A549 (cell line): ENCODE data around the gene PLXND1. TPM values are rescaled to one million over a fixed set of nuclear protein-coding genes. Genes with fewer than 3 reads are reported as not detected.

Experiments
- ATAC-seq, 2 experiments: fragments of 200-7000 bp in 1 of 2; fragments of >200 bp in 1 of 2; cut with Nextera tagmentation in 1 of 2; cut with Tn5 transposase in 1 of 2; 3 replicates each; pipeline versions ENCODE4 v1.8.0 to v1.9.1; 2018 to 2020; ENCODE audit warnings: mild to moderate bottlenecking in 1 of 2, moderate library complexity in 1 of 2
- CTCF ChIA-PET: fragments of 300-600 bp; sonication (Branson Sonifier 250); formaldehyde crosslinking; extraction: SDS; loops from one replicate; lab custom pipeline; 2021; ENCODE audit warnings: antibody characterized with exemption, inconsistent platforms; lab: Yijun Ruan, JAX
- POLR2A ChIA-PET: fragments of 350-600 bp; formaldehyde crosslinking; extraction: SDS; loops from one replicate; lab custom pipeline; 2021; ENCODE audit warnings: antibody characterized with exemption, inconsistent platforms; lab: Yijun Ruan, JAX
- DNase-seq, 2 experiments: peaks; one replicate each; pipeline versions ENCODE4 v3.0.0 to v3.0.0-alpha.2; 2011 to 2016; ENCODE audit warnings: low read depth in 1 of 2, low spot score in 1 of 2
- FAIRE-seq: peaks from 2 replicates; lab custom pipeline; 2011; peaks lifted over from hg19 to GRCh38; lab: Jason Lieb, UNC
- H3K27ac ChIP-seq, 2 experiments: fragments of >200 bp; sonication (Bioruptor Twin); formaldehyde crosslinking; 3 replicates each; pipeline ENCODE4 v1.5.1; 2016 to 2017
- H3K4me1 ChIP-seq: fragments of >200 bp; sonication (Bioruptor Twin); formaldehyde crosslinking; 3 replicates; pipeline ENCODE4 v1.6.1; 2016
- H3K4me2 ChIP-seq: fragments of >200 bp; sonication (Bioruptor Twin); formaldehyde crosslinking; 3 replicates; pipeline ENCODE4 v1.6.1; 2016
- H3K4me3 ChIP-seq: fragments of >200 bp; sonication (Bioruptor Twin); formaldehyde crosslinking; 3 replicates; pipeline ENCODE4 v1.5.1; 2016
- H3K9me3 ChIP-seq: fragments of >200 bp; sonication (Bioruptor Twin); formaldehyde crosslinking; 3 replicates; pipeline ENCODE4 v1.6.1; 2016
- BCL3 ChIP-seq: fragments of >200 bp; sonication (Bioruptor Twin); formaldehyde crosslinking; IDR thresholded peaks from 3 replicates; pipeline ENCODE4 v1.6.1; 2016
- CBX2 ChIP-seq: fragments of 200-600 bp; sonication (generic); IDR thresholded peaks from 2 replicates; pipeline ENCODE4 v1.6.1; 2016; ENCODE audit warnings: low read depth, mild to moderate bottlenecking, borderline replicate concordance
- ESRRA ChIP-seq: fragments of 150-350 bp; IDR thresholded peaks from 2 replicates; pipeline ENCODE4 v1.6.1; 2014; ENCODE audit warnings: mild to moderate bottlenecking, low read length, borderline replicate concordance
- FOSL2 ChIP-seq, 2 experiments: fragments of 450-650 bp in 1 of 2; fragments of >200 bp in 1 of 2; sonication (Bioruptor Twin) in 1 of 2; formaldehyde crosslinking; IDR thresholded peaks; 2 replicates each; pipeline versions ENCODE4 v1.5.0 to v1.6.1; 2016 to 2020; ENCODE audit warnings: mild to moderate bottlenecking in 1 of 2, moderate library complexity in 1 of 2
- GATA3 ChIP-seq: IDR thresholded peaks from 2 replicates; pipeline ENCODE4 v1.6.1; 2012; ENCODE audit warnings: borderline replicate concordance
- HDAC2 ChIP-seq: fragments of 200-600 bp; sonication (generic); IDR thresholded peaks from 2 replicates; pipeline ENCODE4 v1.6.1; 2016
- HES2 ChIP-seq: fragments of >200 bp; sonication (Bioruptor Twin); formaldehyde crosslinking; IDR thresholded peaks from 2 replicates; pipeline ENCODE4 v1.6.1; 2016
- HOXB13 ChIP-seq: fragments of 250-450 bp; sonication (Bioruptor Pico); IDR thresholded peaks from 2 replicates; pipeline ENCODE4 v1.5.0; 2020; ENCODE audit warnings: low read depth, mild to moderate bottlenecking, moderate library complexity
- KDM1A ChIP-seq: fragments of 200-600 bp; sonication (generic); IDR thresholded peaks from 2 replicates; pipeline ENCODE4 v1.6.1; 2016; ENCODE audit warnings: low read depth, mild to moderate bottlenecking
- MAFK ChIP-seq: fragments of 450-650 bp; IDR thresholded peaks from 2 replicates; pipeline ENCODE4 v1.6.1; 2014; ENCODE audit not compliant: partially characterized antibody
- NPAS2 ChIP-seq: fragments of 250-450 bp; sonication (Bioruptor Pico); IDR thresholded peaks from 2 replicates; pipeline ENCODE4 v1.8.0; 2022; ENCODE audit warnings: mild to moderate bottlenecking, moderate library complexity, borderline replicate concordance
- PBX3 ChIP-seq: IDR thresholded peaks from 2 replicates; pipeline ENCODE4 v1.6.1; 2012
- RAD21 ChIP-seq, 2 experiments: fragments of >200 bp in 1 of 2; sonication (Bioruptor Twin) in 1 of 2; formaldehyde crosslinking in 1 of 2; IDR thresholded peaks in 1 of 2; conservative IDR thresholded peaks in 1 of 2; 2 replicates in 1 of 2; 3 replicates in 1 of 2; pipeline ENCODE4 v1.6.1; 2012 to 2018; ENCODE audit warnings: inconsistent platforms in 1 of 2
- REST ChIP-seq: fragments of 200-600 bp; sonication (generic); IDR thresholded peaks from 2 replicates; pipeline ENCODE4 v1.6.1; 2016; ENCODE audit warnings: antibody characterized with exemption, mild to moderate bottlenecking, moderate library complexity
- RNF2 ChIP-seq: fragments of 200-600 bp; sonication (generic); IDR thresholded peaks from 2 replicates; pipeline ENCODE4 v1.6.1; 2016; ENCODE audit warnings: low read depth, mild to moderate bottlenecking, antibody characterized with exemption, moderate library complexity, borderline replicate concordance
- SMC3 ChIP-seq: fragments of >200 bp; sonication (Bioruptor Twin); formaldehyde crosslinking; IDR thresholded peaks from 3 replicates; pipeline ENCODE4 v1.6.1; 2018; ENCODE audit warnings: inconsistent platforms
- TFCP2L1 ChIP-seq: fragments of 250-450 bp; sonication (Bioruptor Pico); IDR thresholded peaks from 2 replicates; pipeline ENCODE4 v1.5.0; 2021; ENCODE audit warnings: mild to moderate bottlenecking
- TP53 ChIP-seq: fragments of 250-450 bp; sonication (Bioruptor Pico); IDR thresholded peaks from 2 replicates; pipeline ENCODE4 v1.5.0; 2021; ENCODE audit warnings: mild to moderate bottlenecking, moderate library complexity
- ZC3H11A ChIP-seq: fragments of 450-650 bp; IDR thresholded peaks from 2 replicates; pipeline ENCODE4 v1.6.1; 2014; ENCODE audit warnings: antibody characterized with exemption, mild to moderate bottlenecking
- ZFP36 ChIP-seq: fragments of 450-650 bp; IDR thresholded peaks from 2 replicates; pipeline ENCODE4 v1.6.1; 2014; ENCODE audit warnings: borderline replicate concordance; ENCODE audit not compliant: partially characterized antibody
- ZSCAN20 ChIP-seq: fragments of 250-450 bp; sonication (Bioruptor Pico); IDR thresholded peaks from 2 replicates; pipeline ENCODE4 v1.8.0; 2022; ENCODE audit warnings: mild to moderate bottlenecking, moderate library complexity
- WGBS: methylation state at CpG from one replicate; pipeline ENCODE4 v1.1.6; 2017; ENCODE audit errors: missing lambda C conversion rate; 5-methylcytosine and 5-hydroxymethylcytosine counted together
- polyA plus RNA-seq, 4 experiments: library from polyadenylated mRNA; depleted of rRNA in 3 of 4; stranded (reverse); fragments of >200 nt; fragmentation: RNase III in 1 of 4; extraction: RNeasy Plus Mini Kit Qiagen cat#74134 plus additional on column Dnase treatment in 1 of 4; gene quantifications; 2 replicates in 3 of 4; 3 replicates in 1 of 4; pipeline ENCODE4 v1.2.3, GENCODE V29; 2011 to 2017

PLXND1 gene
- polyA plus RNA-seq, 2 of the 4 experiments (the other 2 are of a cell fraction) = 26.8 to 72.6 TPM

GRCh38 chr3:129603561-129603942 lies 2.9 kb downstream of the PLXND1 start:
- 55% methylated on average over 7 of the region's 7 CpGs for WGBS
- FAIRE-seq (no peak), ATAC-seq (no peak), DNase-seq (no peak)
- Histone ChIP-seq H3K4me3 (peak overlapping the region; percentile 89), H3K4me1 (peaks cover 69% of the 10 kb centered on the region), H3K27ac (peak overlapping the region; percentile 62 to 97), H3K9me3 (no peaks in the 10 kb centered on the region), H3K4me2 (peak overlapping the region; percentile 86)
- POLR2A ChIA-PET = no interaction called here
- CTCF ChIA-PET = interaction anchor here (0.5 kb wide), 1 partner anchor 10 kb away, joined by 3 read pairs; no protein-coding TSS in a partner anchor
- no peak for TF ChIP-seq PBX3
- TF ChIP-seq ZC3H11A = no peak
- TF ChIP-seq NPAS2 (CRISPR knock-in tag) = no peak
- TF ChIP-seq GATA3 = no peak
- no peak for TF ChIP-seq ZSCAN20 (CRISPR knock-in tag)
- TF ChIP-seq BCL3 = no peak
- TF ChIP-seq RNF2 = no peak
- TF ChIP-seq FOSL2 (IDR thresholded peaks at IDR 0.05) = no peak
- no peak for TF ChIP-seq FOSL2 (CRISPR knock-in tag; IDR thresholded peaks at IDR 0.05)
- TF ChIP-seq RAD21 (conservative IDR thresholded peaks at IDR 0.05 in 1 of 2, IDR thresholded peaks at IDR 0.05 in 1 of 2) = no peak
- TF ChIP-seq HOXB13 (CRISPR knock-in tag) = no peak
- no peak for TF ChIP-seq REST

- H3K9me3 ChIP-seq = no peaks in the 10 kb centered on the region
- peak overlapping the region; percentile 86 for H3K4me2 ChIP-seq
- DNase-seq (peak; percentile 44 to 81), ATAC-seq (peak; percentile 31 to 48; a peak in 3 of 6 replicates), FAIRE-seq (no peak)
- H3K4me3 ChIP-seq = peak overlapping the region; percentile 89
- H3K4me1 ChIP-seq = peaks cover 69% of the 10 kb centered on the region
- ChIA-PET POLR2A (interaction anchor here (1.1 kb wide), 1 partner anchor 24 kb away, joined by 3 read pairs; no protein-coding TSS in a partner anchor), CTCF (interaction anchor here (0.5 kb wide), 1 partner anchor 10 kb away, joined by 3 read pairs; no protein-coding TSS in a partner anchor)
- 59% methylated on average over 5 of the region's 15 CpGs for WGBS
- peak overlapping the region; percentile 62 to 97 for H3K27ac ChIP-seq
- TF ChIP-seq CBX2 (no peak), MAFK (no peak), SMC3 (no peak), ZFP36 (peak; percentile 34), KDM1A (peak; percentile 84; the same call in 1 of the 2 replicates), HDAC2 (peak; percentile 45; the same call in 1 of the 2 replicates), TP53 (CRISPR knock-in tag) (no peak), FOSL2 (IDR thresholded peaks at IDR 0.05) (no peak), FOSL2 (CRISPR knock-in tag; IDR thresholded peaks at IDR 0.05) (peak; percentile 67), ESRRA (no peak), HES2 (no peak), TFCP2L1 (CRISPR knock-in tag) (no peak)
Measured at GRCh38 chr3:129602730-129603560, 3.5 kb downstream of the PLXND1 start.
